Thyroid gland (tissue), 4 donors: Measurements from ENCODE around the gene PYHIN1. TPM values are rescaled to one million over a fixed set of nuclear protein-coding genes. Genes with fewer than 3 reads are reported as not detected.

Source experiments
- DNase-seq, 2 donors: peaks; one replicate each; pipeline ENCODE4 v3.0.0-alpha.2; 2019
- H3K27ac ChIP-seq, 3 donors: fragments of 200-600 bp; sonication (generic); 1 replicate in 2 of 3; 2 replicates in 1 of 3; pipeline ENCODE4 v1.5.1; 2016 to 2019; ENCODE audit warnings: mild to moderate bottlenecking in 1 of 3, moderate library complexity in 1 of 3
- H3K27me3 ChIP-seq: fragments of 200-600 bp; sonication (generic); one replicate; pipeline ENCODE4 v1.5.1; 2019
- H3K36me3 ChIP-seq, 2 donors: fragments of 200-600 bp; sonication (generic); one replicate each; pipeline ENCODE4 v1.5.1; 2016 to 2019
- H3K4me1 ChIP-seq, 2 donors: fragments of 200-600 bp; sonication (generic); one replicate each; pipeline ENCODE4 v1.5.1; 2017 to 2019
- H3K4me3 ChIP-seq, 3 donors: fragments of 200-600 bp; sonication (generic); replicated peaks in 1 of 3; 1 replicate in 2 of 3; 2 replicates in 1 of 3; pipeline ENCODE4 v1.5.1; 2016; ENCODE audit warnings: mild to moderate bottlenecking in 1 of 3
- H3K9me3 ChIP-seq: fragments of 200-600 bp; sonication (generic); one replicate; pipeline ENCODE4 v1.5.1; 2017
- POLR2A ChIP-seq, 2 donors: fragments of 450-650 bp; IDR thresholded peaks; one replicate each; pipeline ENCODE4 v1.6.1; 2017; ENCODE audit warnings: antibody characterized with exemption in 2 of 2, mild to moderate bottlenecking in 2 of 2, moderate library complexity in 1 of 2
- WGBS, 2 donors: methylation state at CpG; one replicate each; pipeline ENCODE4 v1.1.5; 2017; 5-methylcytosine and 5-hydroxymethylcytosine counted together
- intact Hi-C: fragments of 100-400 bp; cut with DNase I; formaldehyde crosslinking; loops from one replicate; pipeline ENCODE4 v1.15.1; 2023
- total RNA-seq, 4 donors: library from RNA; depleted of rRNA; stranded (reverse); fragments of >200 nt; gene quantifications; one replicate each; pipeline ENCODE4 v1.2.3, GENCODE V29; 2016
- TF ChIP-seq, protein P1 (sequence below), 6 experiments: fragments of 200-600 bp in 3 of 6; fragments of 450-650 bp in 3 of 6; sonication (generic) in 3 of 6; IDR thresholded peaks; one replicate each; pipeline ENCODE4 v1.5.1; 2016 to 2019; ENCODE audit warnings: antibody characterized with exemption in 6 of 6, mild to moderate bottlenecking in 2 of 6, inconsistent platforms in 1 of 6, moderate library complexity in 1 of 6

The PYHIN1 gene
- total RNA-seq, 4 donors from 2014 or later = 0.78 to 2.6 (median 1.8) TPM

DNA sequence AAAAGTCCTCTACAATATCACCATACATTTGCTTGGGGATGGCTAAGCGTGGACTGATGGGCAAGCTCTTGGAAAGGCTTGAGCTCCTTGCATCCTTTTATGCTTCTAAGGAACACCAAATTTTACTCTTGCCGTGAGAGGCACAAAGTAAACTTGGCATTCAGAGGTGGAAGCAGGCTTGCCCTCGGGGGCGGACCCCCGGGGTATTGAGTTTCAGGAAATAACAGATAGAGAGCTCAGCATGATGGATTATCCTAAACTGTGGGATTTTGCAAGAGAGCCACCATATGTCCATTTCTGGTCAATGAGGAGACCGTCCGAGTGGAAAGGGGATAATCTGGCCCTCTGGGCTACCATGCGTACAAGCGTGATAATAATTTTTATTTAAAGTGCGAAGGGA, 92.4 kb downstream of the PYHIN1 start:
- Histone ChIP-seq H3K27ac (no peak overlapping the region), H3K4me1 (no peaks in the 10 kb centered on the region), H3K27me3 (no peaks in the 10 kb centered on the region), H3K9me3 (no peaks in the 10 kb centered on the region), H3K36me3 (peaks cover 3 to 15% of the 10 kb centered on the region in 2 donors), H3K4me3 (no peak overlapping the region)
- WGBS, 2 donors = 84 to 86% methylated on average over 10 of the region's 10 CpGs
- intact Hi-C loops = no loop called here
- no peak for DNase-seq
- TF ChIP-seq POLR2A (IDR thresholded peaks at IDR 0.05) = no peak
- TF ChIP-seq, protein P1, sequence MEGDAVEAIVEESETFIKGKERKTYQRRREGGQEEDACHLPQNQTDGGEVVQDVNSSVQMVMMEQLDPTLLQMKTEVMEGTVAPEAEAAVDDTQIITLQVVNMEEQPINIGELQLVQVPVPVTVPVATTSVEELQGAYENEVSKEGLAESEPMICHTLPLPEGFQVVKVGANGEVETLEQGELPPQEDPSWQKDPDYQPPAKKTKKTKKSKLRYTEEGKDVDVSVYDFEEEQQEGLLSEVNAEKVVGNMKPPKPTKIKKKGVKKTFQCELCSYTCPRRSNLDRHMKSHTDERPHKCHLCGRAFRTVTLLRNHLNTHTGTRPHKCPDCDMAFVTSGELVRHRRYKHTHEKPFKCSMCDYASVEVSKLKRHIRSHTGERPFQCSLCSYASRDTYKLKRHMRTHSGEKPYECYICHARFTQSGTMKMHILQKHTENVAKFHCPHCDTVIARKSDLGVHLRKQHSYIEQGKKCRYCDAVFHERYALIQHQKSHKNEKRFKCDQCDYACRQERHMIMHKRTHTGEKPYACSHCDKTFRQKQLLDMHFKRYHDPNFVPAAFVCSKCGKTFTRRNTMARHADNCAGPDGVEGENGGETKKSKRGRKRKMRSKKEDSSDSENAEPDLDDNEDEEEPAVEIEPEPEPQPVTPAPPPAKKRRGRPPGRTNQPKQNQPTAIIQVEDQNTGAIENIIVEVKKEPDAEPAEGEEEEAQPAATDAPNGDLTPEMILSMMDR (IDR thresholded peaks at IDR 0.05) = no peak

DNA sequence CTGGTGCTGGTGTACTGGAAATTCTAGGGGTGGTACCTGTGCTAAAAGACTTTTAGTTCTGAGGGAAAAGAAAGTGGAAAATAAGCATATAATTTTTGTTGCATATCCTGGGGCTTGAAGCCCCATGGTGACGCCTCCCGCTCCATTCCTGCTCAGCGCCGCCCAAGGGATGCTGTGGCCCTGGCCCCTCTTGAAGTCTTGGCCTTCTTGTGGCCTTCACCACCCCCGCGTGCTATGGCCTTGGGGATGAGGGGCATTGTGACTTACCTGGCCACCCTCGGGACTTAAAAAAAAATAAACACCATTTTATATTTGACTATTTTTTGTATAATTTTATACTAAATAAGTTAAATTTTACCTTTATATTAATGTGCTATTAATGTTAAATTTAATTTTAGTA, 93.7 kb downstream of the PYHIN1 start:
- no peak for TF ChIP-seq POLR2A (IDR thresholded peaks at IDR 0.05)
- TF ChIP-seq, protein P1 (IDR thresholded peaks at IDR 0.05) = no peak
- Histone ChIP-seq H3K27me3 (no peaks in the 10 kb centered on the region), H3K36me3 (peaks cover 0 to 3% of the 10 kb centered on the region in 2 donors), H3K27ac (no peak overlapping the region), H3K4me1 (no peaks in the 10 kb centered on the region), H3K4me3 (no peak overlapping the region), H3K9me3 (no peaks in the 10 kb centered on the region)
- 94 to 96% methylated on average over 7 of the region's 7 CpGs for WGBS, 2 donors
- DNase-seq = no peak
- intact Hi-C loops = no loop called here

Other genes with a start within 250 kb of the PYHIN1 start
- gene SPTA1, start 244.8 kb upstream of the PYHIN1 start, total RNA-seq = under 1 TPM in 2 of 4 donors, not detected in 2; 0.10 to 0.11 TPM
- gene OR6K2, start 230.9 kb upstream of the PYHIN1 start, total RNA-seq = not detected
- gene OR6K3, start 210.8 kb upstream of the PYHIN1 start, total RNA-seq = not detected
- gene OR6K6, start 176.8 kb upstream of the PYHIN1 start, total RNA-seq = not detected
- gene OR6N1, start 159.4 kb upstream of the PYHIN1 start, total RNA-seq = not detected
- gene OR6N2, start 150.3 kb upstream of the PYHIN1 start, total RNA-seq = not detected
- gene MNDA, start 100.2 kb upstream of the PYHIN1 start, total RNA-seq = 1 to 10 TPM; 2.0 to 8.5 (median 2.6) TPM
- 100 to 1,000 TPM in 1 of 4 donors, 10 to 100 TPM in 3; 29.8 to 110 (median 49.5) TPM for gene IFI16, start 78.4 kb downstream of the PYHIN1 start, total RNA-seq
- gene AIM2, start 145.2 kb downstream of the PYHIN1 start, total RNA-seq = under 1 TPM in 3 of 4 donors, not detected in 1; 0.22 to 0.34 (median 0.27) TPM
- gene CADM3, start 240.1 kb downstream of the PYHIN1 start, total RNA-seq = 1 to 10 TPM in 3 of 4 donors, under 1 TPM in 1; 0.73 to 4.8 (median 3.8) TPM